Ammon's horn (tissue), 1 donor: ENCODE measurements around the gene MEIS2.

Experiments
- DNase-seq: peaks from one replicate; pipeline ENCODE4 v3.0.0-alpha.2; 2016; ENCODE audit warnings: low spot score

The MEIS2 gene

GRCh38 chr15:37040072-37040742 lies 60.1 kb downstream of the MEIS2 start:
- no peak for DNase-seq

GRCh38 chr15:37038716-37039106 lies 61.6 kb downstream of the MEIS2 start:
- DNase-seq, result no peak

GRCh38 chr15:37037850-37038715 lies 62.3 kb downstream of the MEIS2 start:
- no peak for DNase-seq

- DNase-seq, result no peak
Measured at GRCh38 chr15:37037071-37037655, 63.2 kb downstream of the MEIS2 start.

- no peak for DNase-seq
Measured at GRCh38 chr15:37034835-37035748, 65.3 kb downstream of the MEIS2 start.

- no peak for DNase-seq
Measured at GRCh38 chr15:37034392-37034791, 66.0 kb downstream of the MEIS2 start.

GRCh38 chr15:37032091-37032775 lies 68.1 kb downstream of the MEIS2 start:
- DNase-seq, result no peak

- no peak for DNase-seq
Measured at GRCh38 chr15:37031198-37031597, 69.2 kb downstream of the MEIS2 start.

- DNase-seq, result no peak
Measured at GRCh38 chr15:37028625-37029296, 71.6 kb downstream of the MEIS2 start.

- no peak for DNase-seq
Measured at GRCh38 chr15:37020852-37021251, 79.5 kb downstream of the MEIS2 start.

GRCh38 chr15:37019479-37020433 lies 80.6 kb downstream of the MEIS2 start:
- no peak for DNase-seq

GRCh38 chr15:37017031-37017625 lies 83.2 kb downstream of the MEIS2 start:
- DNase-seq, result no peak

GRCh38 chr15:37016231-37016630 lies 84.1 kb downstream of the MEIS2 start:
- DNase-seq, result peak; percentile 15

GRCh38 chr15:37015451-37015850 lies 84.9 kb downstream of the MEIS2 start:
- no peak for DNase-seq

- no peak for DNase-seq
Measured at GRCh38 chr15:37015035-37015434, 85.3 kb downstream of the MEIS2 start.

GRCh38 chr15:37014566-37014965 lies 85.8 kb downstream of the MEIS2 start:
- DNase-seq, result no peak

- DNase-seq, result no peak
Measured at GRCh38 chr15:37014137-37014536, 86.2 kb downstream of the MEIS2 start.

GRCh38 chr15:37010595-37010994 lies 89.8 kb downstream of the MEIS2 start:
- DNase-seq, result no peak

GRCh38 chr15:37009288-37009687 lies 91.1 kb downstream of the MEIS2 start:
- no peak for DNase-seq
